Endothelial cell of umbilical vein (primary cell): ENCODE measurements around the gene NBEA. TPM values are rescaled to one million over a fixed set of nuclear protein-coding genes. Genes with fewer than 3 reads are reported as not detected.

Experiments used
- BruUV-seq: library from RNA; stranded (reverse); fragments of 400-500 nt; replicated peaks from 2 replicates; lab custom pipeline; 2021; lab: Mats Ljungman, UMichigan
- CTCF ChIA-PET: fragments of 300-600, 350-600 bp; sonication (Branson Sonifier 250); formaldehyde crosslinking; loops from one replicate; lab custom pipeline; 2021; ENCODE audit warnings: antibody characterized with exemption, inconsistent platforms; lab: Charles Lee
- POLR2A ChIA-PET: fragments of 300-600, 350-600 bp; sonication (Branson Sonifier 250); formaldehyde crosslinking; loops from one replicate; lab custom pipeline; 2021; ENCODE audit warnings: antibody characterized with exemption, inconsistent platforms; lab: Charles Lee
- DNase-seq: peaks from one replicate; pipeline ENCODE4 v3.0.0-alpha.2; 2011; ENCODE audit warnings: low read depth, low spot score
- FAIRE-seq: peaks from 2 replicates; lab custom pipeline; 2011; peaks lifted over from hg19 to GRCh38; lab: Jason Lieb, UNC
- H2AFZ ChIP-seq: 2 replicates; pipeline ENCODE4 v1.6.0; 2012; ENCODE audit warnings: low read depth, low read length, control low read depth, inconsistent platforms
- H3K27ac ChIP-seq: 2 replicates; pipeline ENCODE4 v1.5.1; 2011; ENCODE audit warnings: low read depth, mild to moderate bottlenecking, control low read depth, low read length, moderate library complexity; ENCODE audit not compliant: insufficient read depth
- H3K27me3 ChIP-seq, 2 experiments: 2 replicates each; pipeline versions ENCODE4 v1.6.0 to v1.6.1; 2011; ENCODE audit warnings: low read length in 2 of 2, mixed read lengths in 1 of 2; ENCODE audit not compliant: control insufficient read depth in 2 of 2, insufficient read depth in 2 of 2
- H3K36me3 ChIP-seq, 2 experiments: 2 replicates in 1 of 2; 3 replicates in 1 of 2; pipeline ENCODE4 v1.5.1; 2011; ENCODE audit warnings: low read length in 2 of 2, mild to moderate bottlenecking in 1 of 2, moderate library complexity in 1 of 2; ENCODE audit not compliant: control insufficient read depth in 2 of 2, insufficient read depth in 2 of 2; ENCODE audit errors: extremely low read depth in 1 of 2
- H3K4me1 ChIP-seq: 3 replicates; pipeline ENCODE4 v1.5.1; 2011; ENCODE audit warnings: mild to moderate bottlenecking, low read length; ENCODE audit not compliant: control insufficient read depth, insufficient read depth; ENCODE audit errors: extremely low read depth
- H3K4me2 ChIP-seq: 2 replicates; pipeline ENCODE4 v1.6.1; 2011; ENCODE audit warnings: low read length, control low read depth, mixed read lengths; ENCODE audit not compliant: insufficient read depth
- H3K4me3 ChIP-seq, 3 experiments: fragments of 200-600 bp in 1 of 3; sonication (generic), shearing (Covaris generic) in 1 of 3; replicated peaks in 1 of 3; 2 replicates each; pipeline ENCODE4 v1.5.1; 2011 to 2016; ENCODE audit warnings: control low read depth in 3 of 3, low read length in 3 of 3, mild to moderate bottlenecking in 2 of 3, inconsistent platforms in 1 of 3, low read depth in 1 of 3, moderate library complexity in 1 of 3; ENCODE audit not compliant: insufficient read depth in 1 of 3
- H3K79me2 ChIP-seq: 2 replicates; pipeline ENCODE4 v1.6.0; 2012; ENCODE audit warnings: low read length, inconsistent platforms; ENCODE audit not compliant: control insufficient read depth, insufficient read depth
- H3K9ac ChIP-seq: replicated peaks from 2 replicates; pipeline ENCODE3; 2011; ENCODE audit warnings: low read length, control low read depth; ENCODE audit not compliant: insufficient read depth; ENCODE audit errors: extremely low read depth
- H3K9me1 ChIP-seq: replicated peaks from 3 replicates; pipeline ENCODE4 v1.6.0; 2011; ENCODE audit warnings: mild to moderate bottlenecking, low read length; ENCODE audit not compliant: control insufficient read depth, insufficient read depth; ENCODE audit errors: extremely low read depth
- H3K9me3 ChIP-seq: replicated peaks from 2 replicates; pipeline ENCODE4 v1.5.1; 2012; ENCODE audit warnings: low read length, inconsistent platforms; ENCODE audit not compliant: control insufficient read depth, insufficient read depth
- H4K20me1 ChIP-seq: replicated peaks from 2 replicates; pipeline ENCODE3; 2011; ENCODE audit warnings: mild to moderate bottlenecking, low read length; ENCODE audit not compliant: control insufficient read depth, insufficient read depth; ENCODE audit errors: extremely low read depth
- EZH2 ChIP-seq: IDR thresholded peaks from 2 replicates; pipeline ENCODE4 v1.6.1; 2012; ENCODE audit warnings: borderline replicate concordance, low read depth, mild to moderate bottlenecking, moderate library complexity, low read length, inconsistent platforms; ENCODE audit not compliant: severe bottlenecking
- FOS ChIP-seq: IDR thresholded peaks from 2 replicates; pipeline ENCODE4 v1.6.1; 2011; ENCODE audit warnings: mild to moderate bottlenecking, low read length, moderate library complexity, borderline replicate concordance; ENCODE audit not compliant: insufficient read depth
- GATA2 ChIP-seq: IDR thresholded peaks from 2 replicates; pipeline ENCODE4 v1.7.0; 2011; ENCODE audit warnings: low read depth, mild to moderate bottlenecking, moderate library complexity, mixed read lengths, low read length; ENCODE audit not compliant: insufficient read length, insufficient read depth
- JUN ChIP-seq: IDR thresholded peaks from 2 replicates; pipeline ENCODE4 v1.6.1; 2011; ENCODE audit warnings: borderline replicate concordance, low read depth; ENCODE audit not compliant: insufficient read length, insufficient read depth
- MYC ChIP-seq: IDR thresholded peaks from one replicate; pipeline ENCODE4 v1.6.1; 2011; ENCODE audit warnings: mild to moderate bottlenecking, low read depth, low read length
- POLR2A ChIP-seq: IDR thresholded peaks from 2 replicates; pipeline ENCODE4 v1.6.1; 2012; ENCODE audit warnings: low read depth, mild to moderate bottlenecking, control low read depth, low read length
- POLR2AphosphoS5 ChIP-seq: IDR thresholded peaks from 2 replicates; pipeline ENCODE4 v1.6.1; 2012; ENCODE audit warnings: low read depth, mild to moderate bottlenecking, control low read depth, low read length, moderate library complexity; ENCODE audit not compliant: insufficient read depth
- dilution Hi-C: fragments of 300-500 bp; cut with MboI; formaldehyde crosslinking; loops from one replicate; pipeline ENCODE4 v1.15.0; 2019; ENCODE audit warnings: low sequenced_read_pairs; ENCODE audit not compliant: extremely low pct_ligation_motif_present
- intact Hi-C: fragments of 100-400 bp; cut with micrococcal nuclease; formaldehyde crosslinking; loops from one replicate; pipeline ENCODE4 v1.10.0; 2022
- polyA plus RNA-seq, 4 experiments: library from polyadenylated mRNA; depleted of rRNA in 3 of 4; stranded (reverse) in 3 of 4; unstranded in 1 of 4; fragments of >200 nt; gene quantifications; 2 replicates each; pipeline versions ENCODE4 v1.2.1 to v1.2.3, GENCODE V29; 2011 to 2012; ENCODE audit warnings: missing spikeins in 1 of 4
- total RNA-seq: library from RNA; stranded (reverse); gene quantifications from 2 replicates; pipeline ENCODE4 v1.2.3, GENCODE V29; 2021
- TF ChIP-seq, protein P1 (sequence below): IDR thresholded peaks from 2 replicates; pipeline ENCODE4 v1.6.1; 2011; ENCODE audit not compliant: insufficient read depth, insufficient read length
- TF ChIP-seq, protein P2 (sequence below), 2 donors: IDR thresholded peaks; 1 replicate in 1 of 2; 2 replicates in 1 of 2; pipeline ENCODE4 v1.5.1; 2011; ENCODE audit warnings: low read length in 2 of 2, mild to moderate bottlenecking in 2 of 2, moderate library complexity in 2 of 2, control low read depth in 1 of 2, inconsistent platforms in 1 of 2, low read depth in 1 of 2; ENCODE audit not compliant: insufficient read depth in 1 of 2; ENCODE audit errors: extremely low read depth in 1 of 2

NBEA gene
- total and polyA plus RNA-seq, 2 donors (not counting 3 experiments of a cell fraction or from before 2014, with no cell fraction given), result 3.0 to 4.8 TPM

DNA sequence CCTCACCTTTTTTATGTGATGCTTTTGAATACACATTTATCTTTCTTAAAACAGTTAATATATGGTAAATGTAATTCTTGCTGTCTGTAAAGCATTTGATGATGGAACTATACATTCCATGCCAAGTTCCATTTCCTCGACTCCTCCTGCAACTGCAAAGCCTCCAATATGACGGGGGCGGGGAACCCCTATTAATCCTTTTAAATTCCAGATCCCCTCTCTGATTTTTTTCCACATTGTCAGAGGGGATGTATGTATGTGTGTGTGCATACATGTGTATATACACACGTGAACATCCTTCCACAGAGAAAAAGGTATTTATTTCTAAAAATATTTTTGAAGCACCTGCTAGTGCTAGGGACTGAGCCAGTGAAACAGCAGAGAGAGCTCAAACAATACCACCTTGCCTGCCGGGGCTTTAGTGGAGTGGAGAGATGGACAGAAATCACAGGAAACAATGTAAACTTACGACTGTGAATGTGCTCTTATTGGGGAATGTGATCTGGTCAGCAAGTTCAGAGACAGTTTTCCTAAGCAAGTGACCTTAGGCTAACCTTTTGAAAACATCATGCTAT lies 559.7 kb downstream of the NBEA start:
- no peaks in the 10 kb centered on the region for H3K9me3 ChIP-seq
- dilution Hi-C loops, result no loop called here
- H3K4me2 ChIP-seq, result no peak overlapping the region
- H3K9ac ChIP-seq, result no peak overlapping the region
- no peaks in the 10 kb centered on the region for H3K27me3 ChIP-seq
- no peak overlapping the region for H3K27ac ChIP-seq
- H3K79me2 ChIP-seq, result no peaks in the 10 kb centered on the region
- ChIA-PET POLR2A (no interaction called here), CTCF (interaction anchor here (0.8 kb wide), 1 partner anchor 284 kb away, joined by 3 read pairs; no protein-coding TSS in a partner anchor)
- no peak for FAIRE-seq
- DNase-seq, result no peak
- H3K4me3 ChIP-seq, result no peak overlapping the region
- intact Hi-C loops, result no loop called here
- H2AFZ ChIP-seq, result no peak overlapping the region
- no peaks in the 10 kb centered on the region for H4K20me1 ChIP-seq
- H3K4me1 ChIP-seq, result no peaks in the 10 kb centered on the region
- no TSS peak for BruUV-seq
- H3K9me1 ChIP-seq, result no peaks in the 10 kb centered on the region
- TF ChIP-seq POLR2A (no peak), MYC (no peak), JUN (no peak), FOS (no peak), POLR2AphosphoS5 (no peak), EZH2 (no peak), GATA2 (no peak)
- TF ChIP-seq, protein P1, sequence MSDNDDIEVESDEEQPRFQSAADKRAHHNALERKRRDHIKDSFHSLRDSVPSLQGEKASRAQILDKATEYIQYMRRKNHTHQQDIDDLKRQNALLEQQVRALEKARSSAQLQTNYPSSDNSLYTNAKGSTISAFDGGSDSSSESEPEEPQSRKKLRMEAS, result no peak
- TF ChIP-seq, protein P2, sequence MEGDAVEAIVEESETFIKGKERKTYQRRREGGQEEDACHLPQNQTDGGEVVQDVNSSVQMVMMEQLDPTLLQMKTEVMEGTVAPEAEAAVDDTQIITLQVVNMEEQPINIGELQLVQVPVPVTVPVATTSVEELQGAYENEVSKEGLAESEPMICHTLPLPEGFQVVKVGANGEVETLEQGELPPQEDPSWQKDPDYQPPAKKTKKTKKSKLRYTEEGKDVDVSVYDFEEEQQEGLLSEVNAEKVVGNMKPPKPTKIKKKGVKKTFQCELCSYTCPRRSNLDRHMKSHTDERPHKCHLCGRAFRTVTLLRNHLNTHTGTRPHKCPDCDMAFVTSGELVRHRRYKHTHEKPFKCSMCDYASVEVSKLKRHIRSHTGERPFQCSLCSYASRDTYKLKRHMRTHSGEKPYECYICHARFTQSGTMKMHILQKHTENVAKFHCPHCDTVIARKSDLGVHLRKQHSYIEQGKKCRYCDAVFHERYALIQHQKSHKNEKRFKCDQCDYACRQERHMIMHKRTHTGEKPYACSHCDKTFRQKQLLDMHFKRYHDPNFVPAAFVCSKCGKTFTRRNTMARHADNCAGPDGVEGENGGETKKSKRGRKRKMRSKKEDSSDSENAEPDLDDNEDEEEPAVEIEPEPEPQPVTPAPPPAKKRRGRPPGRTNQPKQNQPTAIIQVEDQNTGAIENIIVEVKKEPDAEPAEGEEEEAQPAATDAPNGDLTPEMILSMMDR (IDR thresholded peaks at IDR 0.05; ENCODE audit: extremely low read depth in 1 of 2, insufficient read depth in 1 of 2, low read depth in 1 of 2, low read length in 2 of 2), result no peak
- no peaks in the 10 kb centered on the region for H3K36me3 ChIP-seq
